ENCODE measurements around the gene PRDM13. TPM values are rescaled to one million over a fixed set of nuclear protein-coding genes. Genes with fewer than 3 reads are reported as not detected.

Gene PRDM13
- total RNA-seq (not detected), polyA plus RNA-seq (not detected)
- long read RNA-seq, donor 1, result 0 reads
- long read RNA-seq, donor 2, result 0 reads
- long read RNA-seq, donor 3, result 0 reads
- long read RNA-seq, donor 4, result 0 reads
- long read RNA-seq, donor 5, result 0 reads
- long read RNA-seq, donor 6, result 0 reads
- long read RNA-seq, donor 7, result 0 reads
- long read RNA-seq, donor 8, result 0 reads
- long read RNA-seq, donor 9, result 0 reads
- long read RNA-seq, donor 10, result 0 reads

DNA sequence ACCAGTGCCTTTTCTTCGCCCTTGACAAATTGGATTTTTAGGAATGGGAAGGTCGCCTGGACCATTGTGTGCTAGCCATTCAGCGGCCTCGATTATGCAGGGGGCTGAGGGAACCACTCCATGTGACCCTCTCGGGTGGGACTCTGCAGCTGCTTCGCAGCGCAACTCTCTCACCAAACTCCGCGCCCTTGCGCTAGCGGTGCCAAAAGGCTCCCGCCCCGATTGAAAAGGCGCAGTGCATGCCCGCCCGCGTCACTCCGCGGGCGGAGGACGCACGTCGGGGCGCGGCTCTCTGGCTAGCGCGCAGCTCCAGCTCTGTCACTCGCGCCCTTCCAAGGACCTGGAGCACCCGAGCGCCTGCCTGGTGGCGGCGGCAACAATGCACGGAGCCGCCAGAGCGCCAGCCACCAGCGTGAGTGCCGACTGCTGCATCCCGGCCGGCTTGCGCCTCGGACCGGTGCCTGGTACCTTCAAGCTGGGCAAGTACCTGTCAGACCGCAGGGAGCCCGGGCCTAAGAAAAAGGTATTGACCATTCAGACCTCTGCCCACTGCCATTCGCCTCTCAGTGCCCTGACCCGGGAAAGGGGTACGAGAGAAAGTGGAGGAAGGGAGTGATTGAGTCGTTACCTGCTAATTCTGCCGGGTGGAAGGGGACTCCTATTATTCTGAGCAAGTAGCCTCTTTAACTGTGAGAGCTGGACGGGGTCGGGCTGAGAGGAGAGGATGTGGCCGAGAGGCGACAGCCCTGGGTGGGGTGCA, at the start of gene PRDM13:
TSS of gene PRDM13 (plus strand) at position 178 of the 760 bp plus-strand sequence. CDS start at position 380, 202 bp downstream.
- WGBS, 4 donors, result 4 to 12% (median 4%) methylated on average over 22 to 54 of the region's 54 CpGs
- Histone ChIP-seq H3K9me3 (replicated peaks in 1 of 3) (no peaks in the 10 kb centered on the region), H3K4me1 (replicated peaks in 1 of 2) (peaks cover 12 to 23% of the 10 kb centered on the region in 2 donors), H3K4me3 (no peak within 1 kb of the TSS), H3K36me3 (replicated peaks in 1 of 2) (no peaks in the 10 kb centered on the region), H3K27ac (no peak within 1 kb of the TSS), H3K27me3 (peaks cover 90% of the 10 kb centered on the region)
- TF ChIP-seq POLR2A (IDR thresholded peaks at IDR 0.05) (no peak), CTCF (IDR thresholded peaks at IDR 0.05) (no peak)
- DNase-seq, result no peak
- intact Hi-C loops (cut with DNase I), result no loop called here

DNA sequence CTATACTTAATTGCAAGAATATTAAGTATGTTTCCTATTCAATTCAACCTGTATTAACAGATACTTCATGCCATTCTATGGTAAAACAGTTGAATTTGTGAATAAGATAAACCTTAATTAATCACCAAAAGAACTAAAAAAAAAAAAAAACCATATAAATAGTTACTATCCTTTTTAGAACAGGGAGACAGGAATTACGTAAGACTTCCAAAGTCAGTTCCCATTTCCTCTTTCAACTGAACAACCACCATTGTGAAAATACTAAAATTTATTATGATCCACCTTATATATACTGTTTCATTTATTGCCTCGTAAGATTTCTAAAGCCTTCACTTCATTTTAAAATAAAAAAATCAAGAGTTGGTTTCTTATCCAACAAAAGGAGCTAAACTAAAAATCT, 47.6 kb upstream of the PRDM13 start:
- H3K27me3 ChIP-seq, result no peaks in the 10 kb centered on the region
- no peak overlapping the region for H3K4me3 ChIP-seq
- no peak overlapping the region for H3K27ac ChIP-seq
- TF ChIP-seq POLR2A (IDR thresholded peaks at IDR 0.05), result no peak
- no peak for TF ChIP-seq CTCF (IDR thresholded peaks at IDR 0.05)
- DNase-seq, result no peak
- peaks cover 0 to 26% of the 10 kb centered on the region in 2 donors for H3K36me3 ChIP-seq (replicated peaks in 1 of 2)
- WGBS, 4 donors, result 78 to 91% (median 85%) methylated on average over 2 of the region's 2 CpGs
- peaks cover 0 to 16% of the 10 kb centered on the region in 2 donors for H3K4me1 ChIP-seq (replicated peaks in 1 of 2)
- no peaks in the 10 kb centered on the region for H3K9me3 ChIP-seq (replicated peaks in 1 of 3)
- intact Hi-C loops (cut with DNase I), result no loop called here

DNA sequence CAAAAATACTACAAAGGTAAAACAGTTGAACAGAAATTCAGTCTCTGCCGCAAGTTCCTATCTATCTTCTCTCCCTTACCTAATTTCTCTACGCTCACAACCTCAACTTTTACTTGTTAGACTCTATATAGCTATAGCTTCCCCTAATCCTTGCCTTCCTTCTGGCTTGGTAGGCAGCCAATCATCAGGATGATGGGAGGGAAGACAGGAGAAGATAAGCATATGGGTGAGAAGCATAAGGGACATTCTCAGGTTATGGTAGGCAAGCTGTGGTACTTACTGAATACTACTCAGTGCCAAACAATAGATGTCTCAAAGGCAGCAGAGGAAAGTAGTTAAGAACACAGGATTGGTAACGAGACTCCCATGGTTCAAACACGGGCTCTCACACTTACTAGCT, 46.0 kb upstream of the PRDM13 start:
- no peak for DNase-seq
- Histone ChIP-seq H3K36me3 (replicated peaks in 1 of 2) (peaks cover 0 to 19% of the 10 kb centered on the region in 2 donors), H3K4me1 (replicated peaks in 1 of 2) (peaks cover 0 to 30% of the 10 kb centered on the region in 2 donors), H3K4me3 (no peak overlapping the region), H3K9me3 (replicated peaks in 1 of 3) (no peaks in the 10 kb centered on the region), H3K27me3 (no peaks in the 10 kb centered on the region), H3K27ac (no peak overlapping the region)
- no peak for TF ChIP-seq POLR2A (IDR thresholded peaks at IDR 0.05)
- WGBS, 4 donors, result 96 to 99% (median 97%) methylated on average over 4 of the region's 4 CpGs
- intact Hi-C loops (cut with DNase I), result no loop called here

DNA sequence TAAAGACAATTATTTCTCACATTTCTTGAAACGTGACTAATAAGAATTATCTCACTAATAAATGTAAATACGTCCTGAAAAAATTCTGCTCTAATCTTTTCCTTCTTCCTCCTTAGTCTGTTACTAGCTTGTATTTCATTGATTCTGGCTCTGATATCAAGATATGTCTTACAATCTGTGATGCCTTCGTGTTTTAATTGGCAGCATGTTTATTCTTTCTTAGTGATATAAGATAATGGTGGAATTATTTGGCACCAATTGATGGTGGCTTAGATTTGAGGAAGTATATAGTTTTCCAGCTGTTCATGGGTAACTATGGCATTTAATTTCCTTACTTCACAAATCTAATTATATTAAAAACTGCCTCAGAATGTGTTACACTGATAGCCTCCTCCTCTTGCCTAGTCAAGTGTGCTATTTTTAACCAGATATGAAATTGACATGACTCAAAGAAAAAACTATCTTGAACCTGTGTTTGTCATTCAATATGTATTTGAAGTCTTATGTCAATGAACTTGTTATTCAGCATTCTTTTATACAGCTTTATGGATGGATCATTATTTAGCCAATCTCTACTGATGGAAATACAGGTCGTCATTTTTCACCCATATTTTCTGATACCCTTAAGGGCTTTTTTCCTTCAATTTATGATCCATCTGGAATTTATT, 43.4 kb upstream of the PRDM13 start:
- WGBS, 4 donors, result 40 to 57% (median 47%) methylated on average over 4 of the region's 4 CpGs
- Histone ChIP-seq H3K4me1 (replicated peaks in 1 of 2) (peaks cover 10 to 52% of the 10 kb centered on the region in 2 donors), H3K9me3 (replicated peaks in 1 of 3) (no peaks in the 10 kb centered on the region), H3K27me3 (no peaks in the 10 kb centered on the region), H3K27ac (no peak overlapping the region), H3K36me3 (replicated peaks in 1 of 2) (peaks cover 0 to 4% of the 10 kb centered on the region in 2 donors), H3K4me3 (no peak overlapping the region)
- no peak for DNase-seq
- intact Hi-C loops (cut with DNase I), result no loop called here
- TF ChIP-seq POLR2A (IDR thresholded peaks at IDR 0.05) (no peak), CTCF (IDR thresholded peaks at IDR 0.05) (no peak)

All from adrenal gland (tissue), 19 donors.